ENCODE data around the gene FOXA3.
A peak's percentile ranks its signal among the peaks of the same experiment; 100 is the strongest.

The FOXA3 gene

DNA sequence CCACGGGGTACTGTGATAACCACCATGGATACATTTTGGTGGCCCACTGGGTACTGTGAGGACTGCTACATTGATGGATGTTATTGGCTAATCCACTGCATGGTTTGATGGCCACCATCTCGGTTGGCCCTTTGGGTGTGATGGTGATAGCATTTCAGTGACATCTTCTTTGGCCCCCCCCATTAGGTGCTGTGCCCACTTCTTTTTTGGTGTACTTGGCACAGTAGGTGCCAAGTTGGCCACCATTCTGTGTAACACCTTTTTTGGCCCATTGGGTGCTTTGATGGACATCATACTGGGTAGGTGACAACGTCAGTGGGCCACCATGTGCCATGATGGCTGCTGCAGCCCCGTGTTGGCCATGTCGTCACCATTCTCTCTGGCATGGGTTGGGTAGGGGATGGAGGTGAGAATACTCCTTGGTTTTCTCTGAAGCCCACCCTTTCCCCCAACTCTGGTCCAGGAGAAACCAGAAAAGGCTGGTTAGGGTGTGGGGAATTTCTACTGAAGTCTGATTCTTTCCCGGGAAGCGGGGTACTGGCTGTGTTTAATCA, 9.2 kb downstream of the FOXA3 start:
- no peak for DNase-seq (ENCODE audit: low read depth)

DNA sequence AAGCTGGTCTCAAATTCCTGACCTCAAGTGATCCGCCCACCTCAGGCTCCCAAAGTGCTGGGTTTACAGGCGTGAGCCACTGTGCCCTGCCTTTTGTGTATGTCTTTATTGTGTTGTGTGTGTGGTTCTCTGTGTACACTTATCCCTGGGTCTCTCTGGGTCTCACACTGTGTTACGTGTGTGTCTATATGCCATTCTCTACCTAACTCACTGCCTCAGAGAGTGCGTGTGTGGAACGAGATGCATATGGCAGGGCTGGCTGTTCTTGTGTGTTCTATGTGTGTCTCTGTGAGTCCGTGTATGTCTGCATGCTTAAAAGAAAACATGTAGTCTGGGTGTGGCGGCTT, 10.5 kb downstream of the FOXA3 start:
- DNase-seq (ENCODE audit: low read depth) = no peak

DNA sequence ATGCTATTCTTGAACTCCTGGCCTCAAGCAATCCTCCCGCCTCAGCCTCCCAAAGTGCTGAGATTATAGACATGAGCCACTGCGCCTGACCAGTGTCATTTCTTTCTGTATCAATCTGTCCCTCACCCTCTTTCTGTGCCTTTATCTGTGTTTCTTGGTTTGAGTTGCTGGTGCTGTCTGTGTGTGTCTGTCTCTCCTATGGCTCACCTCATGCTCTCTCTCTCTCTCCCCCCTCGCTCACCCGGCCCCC, 12.0 kb downstream of the FOXA3 start:
- no peak for DNase-seq (ENCODE audit: low read depth)

DNA sequence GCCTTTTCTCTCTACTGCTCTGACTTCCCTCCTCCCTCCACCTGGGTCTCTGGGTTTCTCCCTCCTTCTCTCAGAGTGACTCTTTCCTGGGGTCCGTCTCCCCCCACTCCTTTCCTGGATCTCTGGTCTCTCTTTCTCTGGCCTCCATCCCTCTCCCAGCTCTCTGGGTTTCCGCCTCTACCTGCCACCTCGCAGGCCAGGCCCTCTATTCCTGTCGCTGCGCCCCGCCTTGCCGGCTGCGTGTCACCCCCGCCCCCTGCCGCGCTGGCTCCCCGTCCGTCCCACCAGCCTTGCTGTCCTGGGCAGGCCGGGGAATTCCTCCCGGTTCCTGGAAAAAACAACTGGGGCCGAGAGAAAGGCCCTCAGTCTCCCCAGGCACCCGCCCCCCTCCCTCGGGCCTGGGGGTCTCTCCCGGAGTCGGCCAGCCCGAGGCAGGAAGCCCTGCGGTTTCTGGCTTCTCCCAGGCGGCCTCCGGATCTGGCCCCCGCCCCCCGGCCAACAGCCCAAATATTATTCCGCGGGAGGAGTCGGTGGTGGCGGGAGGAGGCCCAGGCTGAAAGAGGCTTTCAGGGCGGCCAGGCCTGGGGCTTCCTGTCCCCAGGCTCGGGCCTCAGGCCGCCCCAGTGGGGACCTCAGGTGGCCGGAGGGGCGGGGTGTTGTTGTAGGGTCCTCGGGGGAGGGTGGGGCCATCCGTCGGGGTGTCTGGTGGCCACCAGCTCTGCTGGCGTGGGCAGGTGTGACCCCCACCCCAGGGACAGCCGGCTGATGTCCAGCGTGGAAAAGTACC, 12.5 kb downstream of the FOXA3 start:
- DNase-seq (ENCODE audit: low read depth) = no peak

DNA sequence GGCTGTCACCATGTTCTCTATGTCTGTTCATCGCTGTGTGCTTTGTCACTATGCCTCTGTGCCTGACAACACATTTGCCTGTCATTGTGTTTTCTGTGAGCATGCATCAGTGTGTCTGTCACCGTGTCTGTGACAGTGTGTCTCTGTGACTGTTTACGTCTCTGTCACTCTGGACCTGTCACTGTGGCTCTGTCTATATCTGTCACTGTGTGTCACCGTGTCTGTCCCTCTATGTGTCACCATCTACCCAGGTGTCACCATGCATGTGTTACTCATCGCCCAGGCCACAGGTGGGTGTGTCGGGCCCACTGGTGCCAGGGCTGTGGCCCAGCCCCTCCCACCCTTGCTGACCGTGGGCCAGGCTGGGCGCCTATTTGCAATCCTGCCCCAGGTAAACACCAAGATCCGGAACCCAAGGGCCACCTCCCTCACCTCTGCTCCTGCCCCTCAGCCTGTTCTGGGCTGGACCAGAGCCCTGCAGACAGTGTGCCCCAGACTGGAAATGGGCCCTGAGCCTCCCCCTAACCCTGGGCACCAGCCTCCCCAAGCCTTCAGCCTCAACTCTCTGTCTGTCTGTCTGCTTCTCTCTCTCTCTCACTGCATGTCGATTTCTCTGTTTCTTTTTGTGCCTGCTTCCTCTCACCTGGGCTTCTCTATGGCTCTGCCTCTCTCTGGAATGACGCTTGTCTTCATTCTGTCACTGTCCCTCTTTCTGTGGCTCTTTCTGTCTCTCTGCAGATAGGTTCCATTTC, 14.1 kb downstream of the FOXA3 start:
- DNase-seq (ENCODE audit: low read depth) = no peak

DNA sequence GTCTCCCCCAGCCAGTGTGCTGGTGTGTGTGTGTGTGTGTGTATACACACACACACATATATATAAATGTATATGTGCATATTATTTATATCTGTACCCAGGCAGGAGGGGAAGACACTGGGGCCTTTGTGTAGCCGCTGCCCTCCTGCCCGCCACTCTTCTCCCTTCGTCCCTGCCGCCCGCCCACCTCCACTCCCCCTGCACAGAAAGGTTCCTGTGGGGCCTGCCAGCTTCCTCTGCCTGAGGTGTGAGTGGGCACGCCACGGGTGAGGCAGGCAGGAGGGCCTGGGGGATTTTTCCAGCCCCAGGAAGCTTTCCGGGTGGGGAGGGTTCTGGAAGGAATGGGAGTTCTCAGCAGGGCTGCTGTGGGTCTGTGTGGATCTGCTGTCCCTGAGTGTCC, 14.9 kb downstream of the FOXA3 start:
- DNase-seq (ENCODE audit: low read depth) = no peak

DNA sequence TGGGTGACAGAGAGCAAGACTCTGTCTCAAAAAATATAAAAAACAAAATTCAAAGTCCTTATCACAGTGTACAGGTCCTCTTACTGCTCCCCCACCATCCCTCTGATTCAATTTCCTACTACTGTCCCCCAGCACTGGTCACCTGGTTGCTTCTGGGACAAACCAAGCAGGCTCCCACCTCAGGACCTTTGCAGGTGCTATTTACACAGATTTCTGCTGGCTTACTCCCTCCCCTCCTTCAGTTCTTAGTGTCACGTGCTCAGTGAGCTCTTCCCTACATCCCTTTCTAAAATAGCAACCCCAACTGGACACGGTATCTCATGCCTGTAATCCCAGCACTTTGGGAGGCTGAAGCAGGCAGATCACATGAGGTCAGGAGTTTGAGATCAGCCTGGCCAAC, 15.8 kb downstream of the FOXA3 start:
- DNase-seq (ENCODE audit: low read depth) = no peak

DNA sequence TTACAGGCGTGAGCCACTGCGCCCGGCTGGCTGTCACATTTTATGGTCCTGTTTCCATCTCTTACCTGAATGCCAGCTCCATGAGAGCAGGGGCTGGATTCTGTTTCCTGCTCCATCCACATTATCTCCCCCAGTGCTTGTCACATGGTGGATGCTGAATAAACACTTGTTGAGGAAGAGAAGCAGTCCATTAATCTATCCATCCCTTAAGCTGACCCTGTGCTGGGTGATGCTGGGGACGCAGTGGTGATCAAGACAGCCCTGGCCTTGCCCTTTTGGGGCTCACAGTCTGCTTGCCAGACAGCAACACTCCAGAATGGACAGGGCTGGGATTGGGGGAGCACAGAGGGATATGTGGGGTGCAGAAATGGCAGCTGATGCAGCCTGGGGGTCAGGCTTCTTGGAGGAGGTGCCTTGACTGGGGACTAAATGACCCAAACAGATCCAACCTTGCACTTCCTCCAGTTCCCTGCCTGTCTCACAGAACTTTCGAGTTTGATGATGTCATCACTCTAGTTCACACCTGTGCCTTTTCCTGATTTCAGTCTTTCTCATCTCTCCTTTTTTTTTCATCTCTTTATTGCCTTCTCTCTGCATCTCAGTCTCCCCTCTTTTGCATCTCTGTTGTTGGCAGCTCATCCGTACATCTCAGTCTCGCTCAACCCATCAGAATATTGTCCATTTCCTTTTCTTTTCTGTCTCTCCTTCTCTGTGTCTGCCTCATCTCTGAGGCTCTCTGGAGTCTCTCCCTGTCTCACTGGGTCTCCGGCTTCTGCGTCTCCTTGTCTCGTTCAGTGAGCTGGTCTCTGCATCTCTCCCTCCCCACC, 17.2 kb downstream of the FOXA3 start:
- DNase-seq (ENCODE audit: low read depth) = no peak

DNA sequence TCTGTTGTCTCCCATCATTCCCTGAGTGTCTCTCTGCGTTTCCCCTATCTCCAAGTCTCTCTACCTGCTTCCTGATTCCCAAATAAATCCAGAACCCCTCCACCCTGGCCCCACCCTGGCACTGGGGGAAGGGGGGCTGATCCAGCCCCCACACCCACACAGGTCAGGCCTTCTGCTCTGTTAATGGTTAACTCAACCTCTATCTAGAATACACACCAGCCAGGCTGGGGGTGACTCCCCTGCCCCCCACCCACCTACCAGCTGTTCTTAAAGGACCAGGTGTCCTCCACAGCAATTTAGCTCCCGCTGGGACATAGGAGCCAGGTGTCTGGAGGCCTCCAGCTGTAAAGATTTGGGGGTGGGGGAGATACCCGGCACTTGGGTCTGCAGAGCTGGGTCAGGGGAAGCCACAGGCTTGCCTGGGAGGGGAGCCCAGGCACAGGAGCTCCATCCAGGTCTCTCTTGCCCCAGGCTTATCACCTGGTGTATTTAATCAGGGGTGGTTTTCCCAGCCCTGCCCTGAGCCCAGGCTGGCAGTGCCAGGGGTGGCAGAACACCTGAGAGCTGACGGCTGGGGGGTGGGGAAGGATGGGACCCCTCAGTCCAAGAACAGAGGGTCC, 17.9 kb downstream of the FOXA3 start:
- DNase-seq (ENCODE audit: low read depth) = no peak

DNA sequence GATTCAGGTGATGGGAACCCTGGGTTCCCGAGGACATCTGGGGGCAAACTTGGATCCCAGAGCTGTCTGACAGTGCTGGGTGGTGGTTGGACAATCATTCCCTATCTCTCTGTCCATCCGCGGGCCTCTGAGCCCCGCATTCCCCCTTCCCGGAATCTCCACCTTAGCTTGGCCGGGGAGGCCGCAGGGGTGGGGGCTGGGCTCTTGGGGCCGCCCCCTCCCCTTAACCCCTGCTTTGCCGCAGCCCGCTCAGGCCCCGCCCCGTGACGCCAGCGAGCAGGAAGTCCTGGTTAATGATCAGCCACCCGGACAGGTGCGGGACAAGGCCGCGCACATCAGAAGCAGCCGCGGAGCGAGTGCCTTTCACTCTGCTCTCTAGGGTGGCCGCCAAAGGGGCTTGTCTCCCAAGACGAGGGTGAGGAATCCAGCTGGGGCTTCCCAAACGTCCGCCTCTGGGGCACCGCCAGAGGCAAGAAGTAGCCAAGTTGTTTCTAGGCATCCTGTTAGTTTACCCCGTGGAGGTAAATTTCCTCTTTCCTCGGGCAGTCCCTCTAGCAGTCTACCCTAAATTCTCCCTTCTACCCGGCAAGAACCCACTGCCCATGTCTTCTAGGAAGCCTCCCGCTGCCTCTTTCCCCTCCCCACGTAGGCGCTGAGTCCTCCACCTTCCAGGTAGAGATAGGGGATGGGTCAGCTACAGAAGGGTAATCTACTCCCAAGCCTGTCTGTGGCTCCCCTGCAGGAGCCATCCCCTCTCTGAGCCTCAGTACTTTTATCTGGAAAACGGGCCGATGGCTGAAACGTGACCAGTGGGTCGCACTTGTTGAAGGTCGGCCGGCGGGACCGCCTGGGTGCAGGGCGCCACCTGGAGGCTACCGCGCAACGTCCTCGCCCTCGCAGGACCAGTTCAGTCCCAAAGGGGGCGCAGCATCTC, 18.8 kb downstream of the FOXA3 start:
- DNase-seq (ENCODE audit: low read depth) = peak; percentile 61

DNA sequence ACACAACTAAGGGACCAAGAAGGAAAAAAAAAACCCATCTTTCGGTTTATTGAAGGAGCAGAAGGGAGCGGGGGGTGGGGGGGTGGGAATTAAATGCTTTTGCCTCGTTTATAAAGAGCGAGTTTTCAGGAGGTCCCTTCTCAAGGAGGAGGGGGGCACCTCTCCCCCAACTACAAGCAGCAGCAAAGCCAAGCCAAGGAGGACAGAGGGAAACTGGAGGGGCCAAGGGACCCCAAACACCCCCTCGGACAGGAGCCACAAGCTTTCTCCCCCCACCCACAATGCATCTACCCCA, 19.4 kb downstream of the FOXA3 start:
- no peak for DNase-seq (ENCODE audit: low read depth)

DNA sequence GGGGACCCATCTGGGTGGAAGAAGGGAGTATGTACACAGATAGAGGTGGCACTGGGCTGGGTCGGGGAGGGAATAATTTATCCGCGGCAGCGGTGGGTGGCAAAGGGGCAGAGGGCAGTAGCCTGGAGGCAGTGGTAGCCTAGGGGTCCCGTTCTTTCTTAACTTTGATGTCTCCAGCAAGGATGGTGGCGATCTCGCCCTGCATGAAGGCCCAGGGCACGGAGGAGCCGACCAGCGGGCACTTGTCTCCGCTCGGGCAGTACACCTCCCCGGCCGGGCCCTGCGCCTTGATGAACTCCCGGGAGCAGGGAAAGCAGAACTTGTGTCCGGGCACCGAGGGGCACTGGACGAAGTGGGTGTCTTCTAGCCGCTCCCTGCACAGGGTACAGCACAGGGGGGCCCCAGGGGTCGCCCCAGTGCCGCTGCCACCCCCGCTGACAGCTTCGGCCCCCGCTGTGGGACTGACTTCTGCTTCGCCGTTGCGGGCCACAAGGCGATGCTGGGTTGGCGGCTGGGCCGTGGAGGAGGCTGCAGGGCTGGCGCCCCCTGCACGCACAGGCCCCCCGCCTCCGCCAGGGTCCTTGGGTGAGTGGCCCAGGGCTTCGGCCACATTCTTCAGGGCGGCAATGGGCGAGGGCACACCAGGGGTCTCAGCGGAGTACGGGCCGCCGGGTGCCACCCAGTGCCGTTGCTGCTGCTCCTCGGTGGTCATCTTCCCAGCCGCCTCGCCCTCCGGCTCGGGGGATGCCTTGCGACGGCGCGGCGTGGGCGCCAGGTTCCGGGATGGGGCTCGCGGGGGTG, 20.0 kb downstream of the FOXA3 start:
- no peak for DNase-seq (ENCODE audit: low read depth)

DNA sequence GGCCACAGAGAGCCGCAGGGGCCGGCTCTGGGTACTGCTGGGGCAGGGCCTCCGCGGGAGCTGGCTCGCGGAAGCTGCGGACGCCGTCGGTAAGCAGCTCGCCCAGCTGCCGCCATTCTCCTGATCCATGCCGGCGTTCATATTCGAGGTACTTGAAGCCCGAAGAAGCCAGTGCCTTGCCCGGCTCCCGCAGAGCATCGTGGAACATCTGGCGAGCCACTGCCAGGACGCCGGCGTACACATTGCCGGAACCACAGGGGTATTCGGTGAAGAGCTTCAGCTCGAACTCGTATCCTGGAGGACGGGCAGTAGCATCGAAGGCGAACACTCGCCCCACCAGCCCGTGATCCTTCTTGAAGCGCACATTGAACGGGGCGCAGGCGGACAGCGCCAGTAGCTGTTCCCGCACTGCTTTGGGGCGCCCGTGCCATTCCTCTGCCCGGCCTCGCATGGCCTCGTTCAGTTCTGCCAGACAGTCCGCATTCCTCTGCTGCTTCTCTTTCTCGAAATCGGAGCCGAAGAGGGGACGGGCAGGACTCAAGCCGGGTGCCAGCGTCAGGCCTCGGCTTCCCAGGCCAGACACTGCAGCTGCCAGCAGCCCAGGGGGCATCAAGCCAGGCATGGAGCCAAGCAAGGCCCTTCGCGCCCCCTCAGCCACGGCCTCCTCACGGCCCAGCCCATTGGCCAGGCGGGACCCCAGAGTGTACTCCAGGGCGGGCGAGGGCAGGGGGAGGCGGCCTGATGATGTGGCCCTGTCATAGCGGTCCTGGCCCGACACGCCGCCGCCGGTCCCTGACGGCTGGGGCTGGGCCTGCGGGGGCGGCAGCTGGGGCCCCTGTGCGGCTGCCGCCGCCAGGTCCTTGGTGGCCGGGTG, 20.8 kb downstream of the FOXA3 start:
- no peak for DNase-seq (ENCODE audit: low read depth)

DNA sequence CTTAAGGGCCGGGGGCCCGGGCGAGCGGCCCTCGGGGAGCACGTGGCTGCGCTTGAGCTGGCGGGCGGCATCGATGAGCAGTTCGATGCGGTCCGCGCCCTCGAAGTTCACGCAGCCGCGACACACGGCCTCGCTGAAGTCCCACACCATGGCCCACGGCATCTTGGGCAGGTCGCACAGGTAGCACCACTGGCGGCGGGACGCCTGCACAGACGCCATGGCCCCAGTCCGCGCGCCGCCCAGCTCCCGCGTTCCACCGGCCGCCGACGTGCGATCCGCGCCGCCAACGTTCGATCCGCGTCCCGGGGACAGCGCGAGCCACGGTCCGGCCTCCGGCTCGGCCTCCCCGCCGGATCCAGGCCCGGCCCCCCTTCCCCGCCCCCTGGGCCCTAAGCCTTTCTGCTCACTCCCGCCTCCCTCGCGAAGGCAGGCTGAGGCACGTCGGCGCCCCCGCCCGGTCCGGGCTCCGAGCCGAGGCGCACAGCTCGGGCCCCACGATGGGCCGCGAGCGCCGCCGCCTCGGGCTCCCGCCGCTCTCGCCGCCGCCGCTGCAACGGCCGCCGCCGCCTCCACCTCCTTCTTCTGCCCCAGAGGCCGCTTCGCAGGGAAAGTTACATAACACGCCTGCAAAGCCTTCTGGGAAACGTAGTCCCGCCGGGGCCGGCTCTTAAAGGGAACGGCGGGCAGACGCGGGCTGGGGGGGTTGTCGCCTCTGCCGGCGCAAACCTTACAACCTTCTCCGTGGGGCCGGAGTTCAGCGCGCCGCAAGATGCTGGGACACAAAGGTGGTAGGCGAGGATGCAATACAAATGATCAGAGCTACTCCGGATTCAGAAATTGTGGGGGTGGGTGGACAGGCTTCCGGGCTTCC, 21.7 kb downstream of the FOXA3 start, which contains the start of gene IRF2BP1:
IRF2BP1 (minus strand) TSS at position 586 of the 871 bp plus-strand sequence; CDS start at position 219, 367 bp downstream.
- DNase-seq (ENCODE audit: low read depth) = peak; percentile 76

DNA sequence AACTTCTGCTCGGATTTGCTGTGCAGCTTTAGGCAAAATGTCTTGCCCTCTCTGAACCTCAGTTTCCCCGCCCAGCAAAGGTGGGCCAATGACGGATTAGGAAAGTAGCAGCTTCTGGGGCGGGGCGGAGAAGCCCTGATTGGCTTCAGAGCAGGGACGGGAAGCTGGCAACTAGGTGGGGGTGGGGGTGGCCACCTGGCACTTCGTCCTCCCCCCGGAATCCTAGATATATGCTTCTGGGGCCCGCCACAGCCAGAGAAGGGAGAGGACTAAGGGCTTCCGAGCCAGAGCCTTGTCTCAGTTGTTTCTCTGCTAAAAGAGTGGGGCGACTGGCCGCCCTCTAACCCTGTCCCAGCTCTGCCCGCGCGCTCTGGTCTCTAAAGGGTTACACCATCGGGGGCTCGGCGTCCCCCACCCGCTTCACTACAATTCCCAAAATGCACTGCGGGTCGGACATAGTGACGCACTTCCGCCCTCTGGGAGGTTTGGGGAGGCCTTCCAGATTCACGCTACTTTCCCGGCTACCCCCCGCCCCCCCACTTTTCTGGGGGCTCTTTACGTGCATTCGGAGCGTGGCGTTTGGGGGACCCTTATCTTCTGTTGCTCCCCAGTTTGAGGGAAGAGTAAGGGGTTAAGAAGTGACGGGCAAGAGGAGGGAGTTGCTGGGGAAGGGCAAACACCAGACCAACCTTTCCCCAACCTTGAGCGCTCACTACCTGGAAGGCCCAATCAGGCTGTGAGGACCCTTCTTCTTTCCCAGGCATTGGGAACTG, 22.5 kb downstream of the FOXA3 start:
- peak; percentile 80 for DNase-seq (ENCODE audit: low read depth)

DNA sequence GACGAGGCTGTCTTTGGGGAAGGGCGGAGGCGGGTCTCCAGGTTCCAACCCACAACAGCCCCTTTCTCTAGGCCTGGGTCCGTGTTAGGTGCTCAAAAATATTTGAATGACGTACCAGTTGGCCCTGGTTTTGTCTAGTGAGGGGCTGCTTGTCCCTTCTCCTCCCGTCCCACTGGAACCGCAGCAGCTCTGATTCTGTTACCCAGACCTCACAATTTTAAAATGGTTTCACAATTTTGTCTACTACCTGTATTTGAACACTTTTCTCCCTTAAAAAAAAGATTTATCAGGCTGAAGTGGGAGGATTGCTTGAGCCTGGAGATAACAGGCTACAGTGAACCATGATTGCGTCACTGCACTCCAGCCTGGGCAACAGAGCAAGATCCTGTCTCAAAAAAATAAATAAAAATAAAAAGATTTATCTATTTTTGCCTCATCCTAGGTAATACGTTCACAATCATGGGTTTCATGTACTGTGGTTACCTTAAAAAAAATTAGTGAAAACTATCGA, 23.1 kb downstream of the FOXA3 start:
- no peak for DNase-seq (ENCODE audit: low read depth)

DNA sequence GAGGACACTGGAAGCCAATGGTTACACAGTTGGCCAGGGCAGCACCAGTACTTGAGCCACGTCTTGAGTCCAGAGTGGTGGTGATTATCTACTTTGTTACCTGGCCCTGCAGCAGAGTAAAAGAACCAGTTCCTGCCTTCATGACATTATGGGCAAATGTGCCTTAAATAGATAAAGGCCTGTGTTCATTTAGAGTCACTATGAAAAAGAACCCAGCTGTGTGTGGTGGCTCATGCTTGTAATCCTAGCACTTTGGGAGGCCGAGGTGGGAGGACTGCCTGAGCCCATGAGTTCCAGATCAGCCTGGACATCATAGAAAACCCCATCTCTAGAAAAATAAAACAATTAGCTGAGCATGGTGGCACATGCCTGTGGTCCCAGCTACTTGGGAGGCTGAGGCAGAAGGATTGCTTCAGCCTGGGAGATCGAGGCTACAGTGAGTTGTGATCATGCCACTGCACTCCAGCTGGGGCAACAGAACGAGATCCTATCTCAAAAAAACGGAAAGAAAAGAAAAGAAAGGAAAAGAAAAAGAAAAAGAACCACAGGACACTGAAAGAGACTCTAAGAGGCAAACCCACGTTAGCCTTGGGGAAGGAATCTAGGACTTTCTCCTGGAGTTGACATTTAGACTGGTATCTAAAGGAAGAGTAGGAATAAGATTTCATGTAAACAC, 25.2 kb downstream of the FOXA3 start:
- no peak for DNase-seq (ENCODE audit: low read depth)
